BJ (cell line): ENCODE results near the gene MYO9B. TPM values are rescaled to one million over a fixed set of nuclear protein-coding genes. Genes with fewer than 3 reads are reported as not detected.

Experiments used
- CTCF ChIA-PET: fragments of 350-600 bp; formaldehyde crosslinking; extraction: SDS; loops from one replicate; lab custom pipeline; 2021; ENCODE audit warnings: antibody characterized with exemption, inconsistent platforms; lab: Yijun Ruan, JAX
- POLR2A ChIA-PET: fragments of 300-600 bp; sonication (Branson Sonifier 250); formaldehyde crosslinking; extraction: SDS; loops from one replicate; lab custom pipeline; 2021; ENCODE audit warnings: antibody characterized with exemption; lab: Charles Lee
- DNase-seq: peaks from one replicate; pipeline ENCODE4 v3.0.0-alpha.2; 2011; ENCODE audit warnings: low read depth
- H3K27me3 ChIP-seq: 2 replicates; pipeline ENCODE4 v1.6.0; 2011; ENCODE audit warnings: low read length; ENCODE audit not compliant: control insufficient read depth, insufficient read depth
- H3K36me3 ChIP-seq: 2 replicates; pipeline ENCODE4 v1.5.1; 2011; ENCODE audit warnings: low read length; ENCODE audit not compliant: control insufficient read depth, insufficient read depth
- H3K4me3 ChIP-seq: 2 replicates; pipeline ENCODE4 v1.5.1; 2011; ENCODE audit warnings: low read depth, mild to moderate bottlenecking, control low read depth, low read length
- CTCF ChIP-seq: IDR thresholded peaks from 2 replicates; pipeline ENCODE4 v1.5.1; 2011; ENCODE audit warnings: low read depth, mild to moderate bottlenecking, control low read depth, inconsistent platforms, low read length, moderate library complexity; ENCODE audit not compliant: insufficient read depth
- polyA plus RNA-seq: library from polyadenylated mRNA; depleted of rRNA; stranded (reverse); fragments of >200 nt; gene quantifications from 2 replicates; pipeline ENCODE4 v1.2.3, GENCODE V29; 2011

The MYO9B gene
- polyA plus RNA-seq, 1 experiment = 40.8 TPM

- no peak for DNase-seq
- Histone ChIP-seq H3K4me3 (no peak overlapping the region), H3K27me3 (peaks cover 11% of the 10 kb centered on the region), H3K36me3 (no peaks in the 10 kb centered on the region)
- ChIA-PET POLR2A (no interaction called here), CTCF (no interaction called here)
- no peak for TF ChIP-seq CTCF
Observed at GRCh38 chr19:17031741-17032140, 43.8 kb upstream of the MYO9B start.

- ChIA-PET CTCF (interaction anchor here (0.6 to 1.8 kb wide), 2 partner anchors 16 to 321 kb away, joined by 3 to 6 read pairs; no protein-coding TSS in a partner anchor), POLR2A (no interaction called here)
- DNase-seq = no peak
Observed at GRCh38 chr19:17035842-17036424, 39.6 kb upstream of the MYO9B start.

GRCh38 chr19:17036640-17037039 is 38.9 kb upstream of the MYO9B start:
- ChIA-PET POLR2A (no interaction called here), CTCF (interaction anchor here (1.8 kb wide), 1 partner anchor 322 kb away, joined by 6 read pairs; no protein-coding TSS in a partner anchor)
- no peaks in the 10 kb centered on the region for H3K27me3 ChIP-seq
- no peaks in the 10 kb centered on the region for H3K36me3 ChIP-seq
- no peak for TF ChIP-seq CTCF
- no peak for DNase-seq
- no peak overlapping the region for H3K4me3 ChIP-seq

More at GRCh38 chr19:17035842-17036424, 39.6 kb upstream of the MYO9B start:
- TF ChIP-seq CTCF = no peak
- no peak overlapping the region for H3K4me3 ChIP-seq
- H3K27me3 ChIP-seq = no peaks in the 10 kb centered on the region
- H3K36me3 ChIP-seq = no peaks in the 10 kb centered on the region

GRCh38 chr19:17037184-17037583 is 38.4 kb upstream of the MYO9B start:
- no peak for DNase-seq
- Histone ChIP-seq H3K27me3 (no peaks in the 10 kb centered on the region), H3K4me3 (no peak overlapping the region), H3K36me3 (no peaks in the 10 kb centered on the region)
- TF ChIP-seq CTCF = no peak
- ChIA-PET POLR2A (no interaction called here), CTCF (interaction anchor here (1.8 kb wide), 1 partner anchor 322 kb away, joined by 6 read pairs; no protein-coding TSS in a partner anchor)

GRCh38 chr19:17037966-17038500 is 37.5 kb upstream of the MYO9B start:
- Histone ChIP-seq H3K36me3 (no peaks in the 10 kb centered on the region), H3K4me3 (no peak overlapping the region), H3K27me3 (no peaks in the 10 kb centered on the region; the same call in 1 of the 2 replicates)
- POLR2A ChIA-PET = no interaction called here
- CTCF ChIA-PET = interaction anchor here (0.7 kb wide), 1 partner anchor 11 kb away, joined by 3 read pairs; no protein-coding TSS in a partner anchor
- no peak for DNase-seq
- no peak for TF ChIP-seq CTCF
